NCI-H1436 treated with DMSO at 0.1 percent for 48 hours (cell line): ENCODE results near the gene AGAP9.
"Not testable (repeated sequence)": the region's sequence is repeated elsewhere in the genome, so short reads cannot be mapped to it uniquely, and the experiment has no call there.

Experiments used
- DNase-seq: peaks from one replicate; lab custom pipeline; 2025; lab: John Stamatoyannopoulos, UW

AGAP9 gene

DNA sequence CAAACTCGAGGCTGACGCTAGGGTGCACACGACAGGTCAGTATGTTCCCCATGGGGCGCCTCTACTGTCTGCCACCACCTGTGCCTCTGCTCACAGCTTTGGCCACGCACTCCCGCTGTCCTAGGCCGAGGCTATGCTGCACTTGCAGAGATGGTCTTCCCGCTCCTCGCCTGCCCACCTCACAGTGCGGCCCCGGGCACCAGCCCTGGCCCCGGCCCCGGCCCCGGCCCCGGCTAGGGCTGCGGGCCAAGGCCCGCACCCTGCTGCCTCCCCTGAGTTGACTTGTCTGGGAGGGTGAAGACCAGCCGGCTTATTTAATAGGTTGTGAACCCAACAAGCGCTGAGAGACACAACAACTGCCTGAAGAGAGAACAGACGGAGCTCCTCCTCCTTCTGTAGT, at the start of gene AGAP9:
Gene AGAP9, minus strand, starts transcription at position 164 of the 400 bp plus-strand sequence. Its CDS starts 112 bp downstream, at position 52.
- not testable (repeated sequence) for DNase-seq

DNA sequence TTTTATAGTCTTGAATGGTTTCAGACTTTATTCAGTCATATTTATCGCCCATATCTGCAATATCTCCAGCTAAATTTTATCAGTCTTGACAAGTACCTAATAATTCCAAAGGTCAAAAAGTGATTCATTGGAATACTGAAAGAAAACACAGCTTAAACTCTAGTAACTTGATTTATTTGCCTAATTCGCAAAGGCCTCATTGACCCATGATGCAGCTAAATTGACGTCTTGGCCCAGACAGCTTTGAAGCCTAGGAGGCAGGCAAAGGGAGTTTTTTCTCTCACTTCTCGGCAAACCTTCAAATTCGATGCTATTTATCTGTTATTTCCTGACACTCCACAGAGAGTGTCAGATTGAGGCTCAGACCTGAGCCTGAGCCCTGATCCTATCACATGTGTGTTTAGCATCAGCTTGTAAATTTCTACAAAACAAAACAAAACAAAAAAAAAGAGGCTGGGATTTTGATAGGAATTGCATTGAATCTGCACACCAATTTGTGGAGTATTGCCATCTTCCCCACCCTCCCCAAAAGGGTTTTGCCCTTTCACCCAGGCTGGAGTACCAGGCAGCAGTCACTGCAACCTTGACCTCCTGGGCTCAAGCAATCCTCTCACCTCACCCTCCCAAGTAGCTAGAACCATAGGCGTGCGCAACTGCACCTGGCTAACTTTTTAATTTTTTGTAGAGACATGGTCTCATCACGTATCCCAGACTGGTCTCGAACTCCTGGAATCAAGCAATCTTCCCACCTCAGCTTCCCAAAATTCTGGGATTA, 47.9 kb upstream of the AGAP9 start:
- DNase-seq, result not testable (repeated sequence)

DNA sequence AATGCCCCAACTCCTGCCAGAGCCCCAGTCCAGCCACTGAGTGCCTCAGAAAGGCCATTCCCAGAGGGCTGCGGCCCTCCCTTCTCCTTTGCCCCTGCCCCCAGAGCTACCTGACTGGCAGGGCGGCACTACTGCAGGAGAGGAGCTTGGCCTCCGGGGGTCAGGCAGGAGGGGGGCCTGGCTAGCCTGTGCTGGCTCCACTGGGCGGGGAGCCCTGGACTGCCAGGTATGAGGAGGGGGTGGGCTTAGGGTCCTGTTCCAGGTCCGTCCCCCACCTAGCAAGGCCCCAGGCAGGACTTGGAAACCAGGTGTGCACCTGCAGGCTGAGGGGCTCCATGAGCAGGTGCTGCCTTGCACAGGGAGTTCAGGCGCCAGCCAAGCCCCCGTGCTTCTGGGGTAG, 43.3 kb upstream of the AGAP9 start:
- DNase-seq, result not testable (repeated sequence)

DNA sequence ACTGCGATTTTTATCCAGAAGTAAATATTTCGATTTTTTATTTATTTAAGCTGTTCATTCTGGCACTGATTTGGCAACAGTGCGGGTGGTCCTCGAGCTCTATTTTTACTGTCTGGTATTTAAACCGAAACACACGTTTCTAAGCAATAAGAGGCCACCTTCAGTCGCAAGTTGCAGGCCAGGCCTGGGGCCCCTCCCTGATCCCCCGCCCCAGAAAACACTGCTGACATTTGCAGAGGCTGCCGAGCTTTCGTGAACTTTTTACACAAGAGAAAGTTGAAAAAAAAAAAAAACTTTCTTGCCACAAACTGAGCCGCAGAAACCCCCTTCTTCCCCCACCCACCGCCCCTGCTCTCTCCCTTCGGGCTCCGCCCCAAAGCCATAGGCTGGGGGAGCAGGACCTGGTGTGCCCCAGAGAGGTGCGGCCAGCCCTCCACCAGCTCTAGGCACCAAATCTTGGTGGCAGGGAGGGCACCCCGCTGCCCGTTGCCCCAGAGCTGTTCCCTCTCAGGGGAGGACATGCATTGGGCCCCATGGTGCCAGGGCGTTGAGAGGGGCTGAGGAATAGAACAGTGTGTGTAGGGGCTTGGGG, 42.8 kb upstream of the AGAP9 start:
- DNase-seq, result not testable (repeated sequence)

DNA sequence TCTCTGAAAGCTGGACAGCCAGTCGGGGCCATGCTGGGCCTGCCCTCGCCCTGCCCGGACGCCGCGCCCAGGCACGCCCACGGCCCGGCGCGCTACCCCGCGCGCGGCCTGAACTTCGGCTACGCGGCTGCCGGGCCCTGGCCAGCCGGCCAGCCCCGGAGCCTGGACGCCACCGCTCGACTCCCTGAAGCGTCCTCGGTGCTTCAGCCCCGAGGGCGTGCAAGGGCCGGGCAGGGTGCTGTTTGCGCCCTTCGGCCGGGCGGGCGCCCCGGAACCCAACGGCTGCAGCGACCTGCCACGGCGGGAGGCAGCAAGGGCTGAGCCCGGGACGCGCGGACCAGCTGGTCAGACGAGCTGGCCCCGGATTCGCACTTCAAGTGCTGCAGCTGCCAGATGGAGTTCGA, 42.1 kb upstream of the AGAP9 start:
- DNase-seq, result not testable (repeated sequence)

DNA sequence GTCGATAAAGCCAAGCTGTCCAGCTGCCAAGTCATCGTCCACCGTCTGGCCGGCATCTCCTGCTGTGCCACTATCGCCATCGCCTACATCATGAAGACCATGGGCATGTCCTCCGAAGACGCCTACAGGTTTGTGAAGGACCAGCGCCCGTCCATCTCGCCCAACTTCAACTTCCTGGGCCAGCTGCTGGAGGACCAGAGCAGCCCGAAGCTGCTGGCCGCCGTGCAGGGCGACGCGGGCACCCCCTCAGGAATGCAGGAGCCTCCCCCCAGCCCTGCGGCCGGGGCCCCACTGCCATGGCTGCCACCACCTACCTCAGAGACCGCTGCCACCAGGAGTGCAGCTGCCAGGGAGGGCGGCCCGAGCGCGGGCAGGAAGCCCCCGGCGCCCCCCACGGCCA, 41.5 kb upstream of the AGAP9 start:
- DNase-seq, result not testable (repeated sequence)

DNA sequence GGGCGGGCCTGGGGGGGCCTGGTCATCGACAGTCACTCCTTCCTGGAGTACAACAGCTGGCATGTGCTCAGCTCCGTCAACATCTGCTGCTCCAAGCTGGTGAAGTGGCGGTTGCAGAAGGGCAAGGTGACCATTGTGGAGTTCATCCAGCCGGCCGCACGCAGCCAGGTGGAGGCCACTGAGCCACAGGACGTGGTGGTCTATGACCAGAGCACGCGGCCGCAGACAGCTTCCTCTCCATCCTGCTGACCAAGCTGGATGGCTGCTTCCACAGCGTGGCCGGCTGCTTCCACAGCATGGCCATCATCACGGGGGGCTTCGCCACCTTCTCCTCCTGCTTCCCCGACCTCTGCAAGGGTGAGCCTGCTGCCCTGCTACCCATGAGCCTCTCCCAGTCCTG, 40.9 kb upstream of the AGAP9 start:
- DNase-seq, result not testable (repeated sequence)

DNA sequence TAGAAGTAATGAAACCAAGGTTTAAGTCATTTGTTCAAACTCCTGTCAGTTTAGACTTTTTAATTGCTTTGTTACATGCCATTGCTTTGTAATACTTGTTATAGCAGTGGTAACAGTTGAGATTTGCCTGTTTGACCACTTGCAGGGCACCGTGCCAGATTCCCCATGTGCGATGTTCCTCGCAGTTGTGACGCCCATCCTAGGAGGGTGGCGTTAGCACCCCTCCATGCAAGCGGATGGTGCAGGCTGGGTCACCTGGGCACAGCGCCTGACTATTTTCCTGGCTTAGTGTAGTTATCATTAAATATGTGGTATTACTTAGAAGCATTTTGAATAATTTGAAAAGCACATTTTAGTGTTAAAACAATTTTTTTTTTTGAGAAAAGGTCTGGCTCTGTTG, 37.0 kb upstream of the AGAP9 start:
- DNase-seq, result not testable (repeated sequence)

DNA sequence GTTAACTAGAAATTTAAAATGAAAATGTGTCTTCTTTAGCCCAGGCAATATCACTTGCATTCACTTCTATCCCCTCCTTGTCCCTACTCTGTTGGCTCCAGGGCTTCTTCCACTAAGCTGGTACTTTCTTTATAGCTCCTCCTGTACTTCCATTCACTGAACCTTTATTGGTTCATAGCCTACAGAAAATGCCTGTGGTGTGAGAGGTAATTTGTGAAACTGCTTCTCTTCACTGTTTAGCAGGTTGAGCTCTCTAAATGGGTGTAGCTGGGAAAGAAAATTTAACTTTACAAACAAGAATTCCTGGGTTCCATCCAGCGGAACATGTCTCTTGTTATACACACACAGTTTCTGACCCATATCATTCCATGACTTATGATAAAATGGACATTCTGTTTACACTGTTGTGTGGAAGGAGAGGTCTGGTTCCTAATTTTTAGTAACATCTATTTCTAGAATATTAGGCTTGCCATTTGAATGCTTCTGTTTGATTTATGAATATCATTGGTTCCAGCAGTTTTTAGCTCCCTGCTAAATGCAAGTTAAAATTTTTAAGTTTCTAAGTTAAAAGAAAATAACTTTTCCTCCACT, 36.4 kb upstream of the AGAP9 start:
- not testable (repeated sequence) for DNase-seq

DNA sequence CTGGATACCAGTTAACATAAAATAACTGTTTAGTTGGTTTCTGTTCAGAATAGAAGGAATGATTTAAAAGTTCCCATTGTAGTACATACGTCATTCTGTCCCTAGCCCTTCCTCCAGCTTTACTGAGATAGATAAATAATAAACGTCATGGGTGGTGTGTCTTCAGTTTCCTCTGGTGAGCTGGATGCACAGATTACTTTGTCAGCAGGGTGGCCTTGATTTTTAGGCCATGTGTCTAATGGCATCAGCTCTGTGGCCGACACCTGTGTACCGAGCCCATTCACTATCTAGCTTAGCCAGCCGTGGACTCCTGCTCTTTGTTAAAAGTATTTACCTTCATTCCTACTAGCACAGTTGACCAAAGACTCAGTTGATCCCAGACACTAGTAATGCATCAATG, 34.7 kb upstream of the AGAP9 start:
- not testable (repeated sequence) for DNase-seq

DNA sequence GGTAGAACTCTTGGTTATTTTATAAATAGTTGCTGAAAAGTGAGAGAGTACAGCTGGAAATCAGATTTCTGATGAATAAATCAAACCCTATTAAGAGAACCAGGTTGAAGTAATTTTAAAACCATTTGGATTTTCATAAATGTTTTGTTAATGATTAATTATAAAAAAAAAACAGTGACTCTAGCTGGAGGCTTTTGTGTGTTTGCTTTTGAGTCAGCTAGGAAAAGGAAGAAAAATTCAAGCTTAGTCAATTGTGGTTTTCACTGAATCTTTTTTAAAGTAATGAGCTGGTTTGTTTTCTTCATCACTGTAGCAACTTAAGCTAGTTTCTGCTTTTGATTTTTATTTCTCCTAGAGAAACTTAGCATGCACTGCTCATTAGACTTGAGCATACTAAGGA, 34.2 kb upstream of the AGAP9 start:
- DNase-seq, result not testable (repeated sequence)

DNA sequence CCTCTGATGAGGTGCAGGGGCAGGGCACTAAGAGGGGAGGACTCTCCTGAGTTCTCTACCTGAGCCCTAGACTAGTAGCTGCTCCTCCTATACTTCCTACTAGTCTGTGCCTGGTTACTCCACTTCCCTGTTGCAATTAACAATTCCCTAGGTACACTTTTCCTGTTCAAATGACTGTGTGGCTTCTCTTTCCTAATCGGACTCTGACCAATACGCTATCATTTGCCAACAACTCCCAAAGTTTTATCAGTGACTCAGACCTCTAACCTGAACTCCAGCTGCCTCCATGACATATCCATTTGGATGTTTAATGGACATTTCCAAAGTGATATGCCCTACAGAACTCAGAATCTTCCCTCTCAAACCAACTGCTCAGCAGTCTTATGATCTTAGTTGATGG, 31.9 kb upstream of the AGAP9 start:
- not testable (repeated sequence) for DNase-seq

DNA sequence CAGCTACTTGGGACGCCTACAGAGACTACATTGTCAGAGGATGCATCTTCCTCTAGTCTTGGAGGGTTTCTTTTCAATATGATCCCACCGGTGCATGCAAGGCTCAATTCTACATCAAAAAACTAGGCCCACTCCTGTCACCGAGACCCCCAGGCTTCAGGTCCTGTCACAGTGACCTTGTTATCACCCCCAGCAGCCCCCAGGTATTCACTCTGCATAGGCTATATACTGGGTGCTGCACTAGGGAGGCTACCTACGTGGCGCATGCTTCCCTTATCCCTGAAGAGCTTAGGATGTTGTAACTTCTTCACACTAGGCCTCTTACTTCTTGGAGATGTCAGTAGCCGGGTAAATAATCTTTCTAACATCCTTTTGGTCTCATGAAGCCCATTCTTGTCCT, 31.1 kb upstream of the AGAP9 start:
- not testable (repeated sequence) for DNase-seq

DNA sequence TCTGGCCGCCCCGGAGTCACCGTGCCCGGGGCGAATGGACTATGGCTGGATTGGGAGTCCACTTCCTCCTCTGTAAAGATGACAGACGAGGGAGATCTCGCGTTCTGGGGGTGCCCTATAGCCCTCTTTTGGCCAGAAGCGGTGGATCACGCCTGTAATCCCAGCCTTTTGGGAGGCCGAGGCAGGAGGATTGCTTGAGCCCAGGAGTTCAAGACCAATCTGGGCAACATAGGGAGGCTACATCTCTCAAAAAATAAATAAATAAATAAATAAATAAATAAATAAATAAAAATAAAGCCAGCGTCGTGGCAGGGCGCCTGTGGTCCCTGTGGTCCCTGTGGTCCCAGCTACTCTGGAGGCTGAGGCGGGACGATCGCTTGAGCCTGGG, 30.4 kb upstream of the AGAP9 start:
- DNase-seq, result not testable (repeated sequence)

DNA sequence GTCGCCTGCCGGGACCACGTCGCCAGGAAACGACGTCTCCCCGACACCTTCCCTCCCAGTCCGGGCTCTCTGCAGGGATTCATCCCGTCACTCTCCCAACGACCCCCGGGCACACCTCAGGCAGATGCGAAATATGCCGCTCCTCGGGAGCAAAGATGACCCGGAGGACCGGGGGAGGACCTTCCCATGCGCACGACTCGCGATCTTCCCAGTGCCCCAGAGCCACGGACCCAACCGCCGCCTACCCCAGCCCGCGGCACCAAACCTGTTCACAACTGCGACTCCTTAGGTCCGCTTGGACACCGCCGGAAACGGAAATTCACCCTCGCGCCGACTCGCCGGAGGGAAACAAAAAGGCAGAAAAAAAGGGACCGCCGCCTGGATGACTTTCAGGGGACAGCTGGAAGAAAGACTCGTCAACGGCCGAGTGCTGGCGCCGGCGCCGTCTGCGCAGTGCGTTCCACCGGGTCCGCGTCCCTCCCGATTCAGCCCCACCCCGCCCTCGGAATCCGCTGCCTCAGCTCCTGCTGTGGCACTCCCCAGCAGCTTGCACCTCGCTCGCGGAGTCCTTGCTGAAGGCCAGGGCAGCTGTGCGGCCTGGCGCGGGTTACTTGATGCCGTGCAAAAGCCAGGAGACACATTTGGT, 29.9 kb upstream of the AGAP9 start:
- DNase-seq, result not testable (repeated sequence)

DNA sequence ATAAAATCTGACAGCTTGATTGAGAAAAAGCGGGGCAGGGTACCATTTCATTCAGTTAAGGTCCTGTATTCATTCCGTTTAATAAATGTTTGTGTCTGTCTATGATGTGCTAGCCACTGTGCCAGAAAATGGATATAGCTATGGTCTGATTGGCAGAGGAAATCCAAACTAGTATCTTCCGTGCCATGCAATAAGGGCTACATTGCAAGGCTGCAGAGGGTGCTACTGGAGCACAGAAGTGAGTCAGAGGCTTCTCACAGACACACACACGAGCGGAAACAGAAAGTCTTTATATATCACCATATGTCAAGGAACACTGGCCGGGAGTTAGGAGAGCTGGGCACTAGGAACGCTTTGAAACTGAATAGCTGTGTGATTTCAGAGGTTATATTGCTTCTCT, 29.3 kb upstream of the AGAP9 start:
- DNase-seq, result not testable (repeated sequence)

DNA sequence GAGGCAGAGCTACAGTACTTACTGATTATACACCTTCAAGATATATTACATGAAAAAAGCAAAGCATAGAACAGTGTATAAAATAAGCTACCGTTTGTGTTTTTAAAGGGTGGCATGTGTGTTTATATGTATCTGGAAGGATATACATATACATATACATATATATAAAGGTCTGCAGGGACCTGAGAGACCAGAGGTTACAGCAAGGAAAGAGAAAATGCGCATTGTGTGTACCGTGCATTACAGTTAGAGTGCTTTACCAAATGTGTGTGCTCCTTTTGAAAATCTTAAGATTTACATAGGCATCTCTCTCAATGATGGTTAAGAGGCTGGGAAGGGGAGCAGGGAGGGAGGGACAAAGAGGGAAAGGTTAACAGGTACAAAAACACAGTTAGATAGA, 23.8 kb upstream of the AGAP9 start:
- DNase-seq, result not testable (repeated sequence)

DNA sequence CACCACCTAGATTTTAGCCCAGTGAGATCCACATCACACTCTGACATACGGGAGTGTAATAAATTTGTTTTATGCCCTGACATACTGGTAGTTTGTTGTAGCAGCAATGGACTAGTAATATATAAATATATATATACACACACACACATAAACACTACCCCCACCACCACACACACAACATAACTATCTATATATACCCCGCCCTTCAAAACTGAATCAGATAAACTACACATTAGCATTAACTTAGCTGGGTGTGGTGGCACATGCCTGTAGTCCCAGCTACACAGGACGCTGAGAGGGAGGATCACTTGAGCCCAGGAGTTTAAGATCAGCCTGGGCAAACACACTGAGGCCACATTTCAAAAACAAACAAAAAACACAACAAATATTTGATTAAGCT, 13.0 kb upstream of the AGAP9 start:
- DNase-seq, result not testable (repeated sequence)

DNA sequence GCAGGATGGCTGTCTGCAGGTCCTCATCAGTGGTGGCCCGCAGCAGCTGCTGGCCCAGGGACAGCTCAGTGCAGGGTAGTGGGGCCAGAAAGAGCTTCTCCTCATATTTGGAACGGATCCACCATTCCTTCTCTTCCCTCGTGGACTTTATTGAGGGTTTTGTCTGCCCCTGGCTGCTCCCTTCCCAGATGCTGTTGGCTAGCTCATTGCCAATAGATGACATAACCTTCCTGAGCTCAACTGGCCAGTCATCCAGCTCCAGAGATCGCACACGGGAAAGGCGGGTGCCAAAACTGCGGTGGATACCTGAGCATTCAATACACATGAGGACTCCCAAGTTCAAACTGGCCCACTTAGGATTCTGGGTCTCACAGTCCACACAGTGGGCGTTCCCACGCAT, 21.1 kb downstream of the AGAP9 start:
- DNase-seq, result not testable (repeated sequence)

DNA sequence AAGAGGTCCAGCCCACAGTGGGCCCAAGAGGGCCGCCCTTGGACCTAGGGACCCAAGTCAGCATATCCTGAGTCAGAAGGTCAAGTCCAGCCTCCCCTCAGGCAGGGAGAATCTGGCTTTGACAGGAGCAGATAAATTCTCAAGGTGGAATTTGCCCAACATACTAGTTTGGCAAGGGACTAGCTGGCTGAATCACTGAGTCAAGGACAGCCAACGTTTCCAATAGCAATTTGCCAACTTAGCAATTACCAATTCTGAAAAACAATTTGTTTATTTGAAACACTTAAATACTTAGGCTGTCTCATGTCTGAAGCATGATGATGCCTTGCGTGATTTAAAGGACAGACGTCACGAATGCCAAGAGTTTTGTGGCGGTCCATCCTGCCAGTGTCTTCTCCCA, 29.2 kb downstream of the AGAP9 start:
- DNase-seq, result not testable (repeated sequence)

DNA sequence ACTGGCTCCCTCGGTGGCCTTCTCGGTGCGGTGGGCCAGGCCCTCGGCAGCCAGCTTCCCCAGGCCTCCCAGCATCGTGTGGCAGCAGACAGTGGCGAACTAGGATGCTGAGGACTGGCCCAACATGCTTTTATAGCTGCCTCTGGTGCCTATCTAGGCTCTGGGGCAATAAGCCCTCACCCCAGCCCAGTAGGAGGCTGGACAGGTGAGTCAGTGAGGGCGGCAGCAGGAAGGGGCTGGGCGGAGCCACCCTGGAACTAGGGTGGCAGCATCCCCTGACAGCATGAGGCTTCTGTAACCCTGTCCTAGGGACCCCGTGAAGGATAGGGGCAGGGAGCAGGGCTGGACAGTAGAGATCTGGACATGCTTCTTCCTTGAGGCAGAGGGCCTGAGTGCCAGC, 31.8 kb downstream of the AGAP9 start, which contains the start of gene FAM25G:
Gene FAM25G, minus strand, starts transcription at position 101 of the 400 bp plus-strand sequence. Its CDS starts 26 bp downstream, at position 75.
- not testable (repeated sequence) for DNase-seq

DNA sequence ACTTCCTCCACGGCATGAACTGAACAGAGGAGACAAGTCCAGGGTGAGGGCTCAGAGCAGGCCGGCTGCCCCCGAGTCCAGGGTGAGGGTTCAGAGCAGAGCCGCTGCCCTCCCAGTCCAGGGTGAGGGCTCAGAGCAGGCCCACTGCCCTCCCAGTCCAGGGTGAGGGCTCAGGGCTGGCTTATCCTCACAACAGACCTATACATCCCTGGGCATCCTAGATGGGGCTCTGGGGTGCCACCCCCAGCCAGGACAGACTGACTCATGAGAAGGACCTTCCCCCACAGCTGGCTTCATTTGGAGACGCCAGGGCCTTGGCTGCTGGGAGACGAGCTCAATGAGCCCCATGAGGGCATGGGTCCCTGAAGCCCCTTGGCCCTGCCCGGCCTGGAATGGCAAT, 33.8 kb downstream of the AGAP9 start:
- not testable (repeated sequence) for DNase-seq
